AG09309 (cell line): ENCODE results near the gene MRC2.

ENCODE experiments used
- DNase-seq: peaks from one replicate; pipeline ENCODE4 v3.0.0-alpha.2; 2010; ENCODE audit warnings: low read depth
- H3K4me3 ChIP-seq: 2 replicates; pipeline ENCODE4 v1.5.1; 2011; ENCODE audit warnings: mild to moderate bottlenecking, low read depth, low read length, moderate library complexity; ENCODE audit not compliant: control insufficient read depth
- CTCF ChIP-seq: IDR thresholded peaks from 2 replicates; pipeline ENCODE4 v1.5.1; 2011; ENCODE audit warnings: mild to moderate bottlenecking, low read depth, low read length, inconsistent platforms; ENCODE audit not compliant: insufficient read depth, control insufficient read depth; ENCODE audit errors: missing control alignments

Gene MRC2

DNA sequence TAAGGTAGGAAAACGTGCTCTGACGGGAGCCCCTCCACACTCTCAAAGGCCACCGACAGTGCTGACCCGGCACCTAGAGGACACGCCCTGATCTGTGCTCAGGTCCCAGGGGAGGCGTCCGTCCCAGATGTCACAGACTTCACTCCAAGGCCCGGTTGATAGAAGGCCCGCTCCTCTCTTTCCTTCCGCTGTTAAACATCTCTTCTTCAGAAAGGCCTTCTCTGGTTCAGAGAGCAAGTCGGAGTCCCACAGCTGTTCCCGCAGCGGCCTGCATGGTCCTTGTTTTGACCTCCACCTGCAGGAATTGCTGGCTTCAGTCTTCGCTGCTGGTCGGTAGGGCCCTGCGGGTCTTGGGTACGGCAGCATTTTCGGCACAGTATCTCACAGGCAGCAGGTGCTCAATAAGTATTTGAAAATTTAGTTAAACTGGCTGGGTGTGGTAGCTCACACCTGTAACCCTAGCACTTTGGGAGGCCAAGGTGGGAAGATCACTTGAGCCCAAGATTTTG is 88.5 kb downstream of the MRC2 start:
- H3K4me3 ChIP-seq: no peak overlapping the region
- no peak for DNase-seq
- no peak for TF ChIP-seq CTCF

DNA sequence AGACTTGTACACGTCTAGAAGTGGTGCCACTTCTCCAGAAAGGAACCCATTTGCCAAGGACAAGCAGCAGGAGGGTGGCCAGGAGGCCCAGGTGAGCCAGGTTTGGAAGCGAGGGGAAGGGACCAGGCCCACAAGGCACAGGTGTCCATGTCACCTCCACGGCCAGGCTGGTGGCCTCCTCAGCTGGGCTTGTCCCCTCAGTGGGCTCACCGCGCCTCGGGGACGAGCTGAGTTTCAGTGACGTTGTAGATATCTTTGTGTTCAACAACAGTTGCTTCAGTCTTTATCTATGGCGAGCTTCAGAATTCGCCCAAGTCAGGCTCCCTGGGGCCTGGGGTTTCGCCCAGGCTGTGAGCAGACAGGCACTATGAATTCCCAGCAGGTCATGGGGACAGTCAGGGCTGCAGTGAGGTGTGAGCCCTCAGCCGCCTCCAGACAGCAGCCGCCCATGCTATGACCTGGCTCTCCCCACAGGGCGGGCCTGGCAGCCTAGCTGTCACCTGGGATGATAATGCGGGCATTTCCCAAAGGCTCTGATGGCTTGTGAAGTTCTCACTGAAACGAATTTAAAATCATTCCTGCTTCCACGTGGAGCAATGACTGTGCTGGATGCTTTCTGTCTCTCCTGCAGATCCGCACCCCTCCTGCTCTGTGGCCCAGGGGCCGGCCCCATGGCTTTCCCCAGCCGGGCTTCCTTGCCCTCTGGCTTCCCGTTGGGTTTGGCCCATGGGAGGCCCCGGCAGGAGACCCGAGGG is 89.5 kb downstream of the MRC2 start:
- no peak for DNase-seq
- no peak overlapping the region for H3K4me3 ChIP-seq
- TF ChIP-seq CTCF: no peak

- no peak overlapping the region for H3K4me3 ChIP-seq
- TF ChIP-seq CTCF: no peak
- DNase-seq: no peak
Observed at GRCh38 chr17:62717589-62717855, 90.1 kb downstream of the MRC2 start.

GRCh38 chr17:62717889-62718288 is 90.4 kb downstream of the MRC2 start:
- DNase-seq: no peak
- no peak for TF ChIP-seq CTCF
- no peak overlapping the region for H3K4me3 ChIP-seq

DNA sequence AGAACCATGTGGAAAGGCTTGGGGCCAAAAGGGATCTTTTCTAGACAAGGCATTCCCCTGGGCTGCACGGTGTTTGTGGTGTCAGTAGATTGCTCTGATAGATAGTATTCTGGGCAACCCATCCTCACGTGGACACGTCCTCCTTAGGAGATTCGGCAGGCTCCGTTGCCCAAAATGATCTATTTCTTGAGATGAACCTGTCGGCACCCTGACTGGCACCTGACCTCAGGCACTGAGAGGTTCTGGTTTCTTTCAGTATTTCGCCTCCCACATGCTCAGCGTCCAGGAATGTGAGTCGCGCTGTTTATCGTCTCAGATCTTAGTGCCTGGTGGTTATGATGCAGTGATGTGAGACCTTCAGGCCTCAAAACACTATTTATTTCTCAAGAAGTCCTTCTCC is 91.0 kb downstream of the MRC2 start:
- TF ChIP-seq CTCF: no peak
- no peak for DNase-seq
- H3K4me3 ChIP-seq: no peak overlapping the region

- H3K4me3 ChIP-seq: no peak overlapping the region
- no peak for DNase-seq
- TF ChIP-seq CTCF: no peak
Observed at GRCh38 chr17:62719586-62719985, 92.1 kb downstream of the MRC2 start.
